Duodenal mucosa (tissue), 2 donors: ENCODE results near the gene SKAP1.
A peak's percentile ranks its signal among the peaks of the same experiment; 100 is the strongest.

Source experiments
- H3K27ac ChIP-seq: one replicate; pipeline ENCODE4 v1.7.0; 2013; ENCODE audit warnings: low read depth, low read length
- H3K27me3 ChIP-seq, 2 donors: one replicate each; pipeline ENCODE4 v1.7.0; 2013; ENCODE audit warnings: low read length in 2 of 2, control low read depth in 1 of 2; ENCODE audit not compliant: insufficient read depth in 2 of 2, control insufficient read depth in 1 of 2
- H3K36me3 ChIP-seq, 2 donors: one replicate each; pipeline ENCODE4 v1.7.0; 2013; ENCODE audit warnings: low read length in 2 of 2, control low read depth in 1 of 2; ENCODE audit not compliant: insufficient read depth in 2 of 2, control insufficient read depth in 1 of 2
- H3K4me1 ChIP-seq, 2 donors: one replicate each; pipeline ENCODE4 v1.7.0; 2013; ENCODE audit warnings: low read length in 2 of 2, control low read depth in 1 of 2; ENCODE audit not compliant: insufficient read depth in 2 of 2, control insufficient read depth in 1 of 2
- H3K4me3 ChIP-seq, 2 donors: one replicate each; pipeline ENCODE4 v1.7.0; 2013; ENCODE audit warnings: low read length in 2 of 2, low read depth in 1 of 2
- H3K9ac ChIP-seq, 2 donors: one replicate each; pipeline ENCODE4 v1.7.0; 2013; ENCODE audit warnings: low read length in 2 of 2, low read depth in 1 of 2
- H3K9me3 ChIP-seq, 2 donors: one replicate each; pipeline ENCODE4 v1.7.0; 2013; ENCODE audit warnings: low read length in 2 of 2, control low read depth in 1 of 2; ENCODE audit not compliant: control insufficient read depth in 1 of 2

Gene SKAP1

GRCh38 chr17:48278760-48279491, 151.1 kb downstream of the SKAP1 start:
- Histone ChIP-seq H3K27ac (no peak overlapping the region), H3K4me1 (peaks cover 0 to 8% of the 10 kb centered on the region in 2 donors), H3K27me3 (peaks cover 0 to 3% of the 10 kb centered on the region in 2 donors), H3K9ac (no peak overlapping the region), H3K4me3 (peak overlapping the region in 1 of 2 donors; percentile 3), H3K9me3 (no peaks in the 10 kb centered on the region), H3K36me3 (no peaks in the 10 kb centered on the region)

GRCh38 chr17:48276776-48277175, 153.2 kb downstream of the SKAP1 start:
- H3K9ac ChIP-seq, result no peak overlapping the region
- H3K36me3 ChIP-seq, result no peaks in the 10 kb centered on the region
- H3K4me3 ChIP-seq, result no peak overlapping the region
- H3K9me3 ChIP-seq, result no peaks in the 10 kb centered on the region
- peaks cover 0 to 3% of the 10 kb centered on the region in 2 donors for H3K27me3 ChIP-seq
- no peak overlapping the region for H3K27ac ChIP-seq
- H3K4me1 ChIP-seq, result peaks cover 0 to 8% of the 10 kb centered on the region in 2 donors

DNA sequence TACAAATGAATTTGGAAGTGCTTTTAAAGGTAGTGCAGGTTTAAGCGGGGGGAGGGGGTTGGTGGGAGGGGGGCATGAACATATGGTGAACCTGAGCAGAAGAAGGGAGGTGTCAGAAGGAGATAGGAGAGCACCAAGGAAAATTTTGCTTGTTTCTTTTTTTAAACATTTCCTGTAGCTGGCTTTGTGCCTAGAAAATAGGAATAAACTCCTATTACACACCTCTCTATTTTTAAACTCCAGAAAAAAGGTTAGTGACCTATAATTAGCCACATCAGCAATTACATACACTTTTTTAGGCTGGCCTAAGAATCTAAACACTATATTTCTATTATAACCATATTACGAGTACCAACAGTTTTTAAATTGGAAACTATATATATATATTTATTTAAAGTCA, 159.1 kb downstream of the SKAP1 start:
- Histone ChIP-seq H3K27me3 (no peaks in the 10 kb centered on the region), H3K9me3 (no peaks in the 10 kb centered on the region), H3K9ac (no peak overlapping the region), H3K36me3 (no peaks in the 10 kb centered on the region), H3K4me1 (no peaks in the 10 kb centered on the region), H3K27ac (no peak overlapping the region), H3K4me3 (no peak overlapping the region)

DNA sequence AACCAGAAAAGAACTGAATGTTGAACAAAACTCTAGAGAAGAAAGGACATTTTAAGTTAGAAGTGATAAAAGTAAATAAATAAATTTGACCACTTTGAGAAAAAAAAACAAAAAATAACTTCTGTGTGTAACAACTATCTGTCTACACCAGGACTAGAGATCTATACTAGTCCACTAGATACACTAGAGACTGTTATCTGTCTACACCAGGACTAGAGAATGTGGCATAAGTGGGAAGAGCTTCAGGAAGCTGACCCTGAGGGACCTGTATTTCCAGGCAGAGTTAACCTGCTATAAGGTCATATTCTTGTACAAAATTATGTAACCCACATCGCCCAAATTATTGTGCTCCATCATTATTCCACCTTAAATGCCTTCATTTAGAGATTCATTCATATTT, 160.8 kb downstream of the SKAP1 start:
- no peaks in the 10 kb centered on the region for H3K36me3 ChIP-seq
- no peak overlapping the region for H3K9ac ChIP-seq
- no peaks in the 10 kb centered on the region for H3K9me3 ChIP-seq
- H3K27ac ChIP-seq, result no peak overlapping the region
- H3K27me3 ChIP-seq, result no peaks in the 10 kb centered on the region
- H3K4me1 ChIP-seq, result peaks cover 9 to 11% of the 10 kb centered on the region in 2 donors
- H3K4me3 ChIP-seq, result no peak overlapping the region

- Histone ChIP-seq H3K9ac (no peak overlapping the region), H3K36me3 (no peaks in the 10 kb centered on the region), H3K4me1 (peaks cover 9 to 20% of the 10 kb centered on the region in 2 donors), H3K4me3 (no peak overlapping the region), H3K9me3 (no peaks in the 10 kb centered on the region), H3K27ac (no peak overlapping the region), H3K27me3 (no peaks in the 10 kb centered on the region)
Measured at GRCh38 chr17:48263731-48264035, 166.3 kb downstream of the SKAP1 start.

GRCh38 chr17:48262982-48263730, 166.9 kb downstream of the SKAP1 start:
- Histone ChIP-seq H3K27me3 (no peaks in the 10 kb centered on the region), H3K27ac (no peak overlapping the region), H3K9me3 (no peaks in the 10 kb centered on the region), H3K36me3 (no peaks in the 10 kb centered on the region), H3K9ac (no peak overlapping the region), H3K4me1 (peaks cover 9 to 20% of the 10 kb centered on the region in 2 donors), H3K4me3 (no peak overlapping the region)

GRCh38 chr17:48261297-48261880, 168.6 kb downstream of the SKAP1 start:
- H3K27ac ChIP-seq, result no peak overlapping the region
- no peaks in the 10 kb centered on the region for H3K9me3 ChIP-seq
- H3K36me3 ChIP-seq, result no peaks in the 10 kb centered on the region
- no peak overlapping the region for H3K4me3 ChIP-seq
- H3K27me3 ChIP-seq, result peaks cover 0 to 11% of the 10 kb centered on the region in 2 donors
- peaks cover 9 to 20% of the 10 kb centered on the region in 2 donors for H3K4me1 ChIP-seq
- H3K9ac ChIP-seq, result no peak overlapping the region

DNA sequence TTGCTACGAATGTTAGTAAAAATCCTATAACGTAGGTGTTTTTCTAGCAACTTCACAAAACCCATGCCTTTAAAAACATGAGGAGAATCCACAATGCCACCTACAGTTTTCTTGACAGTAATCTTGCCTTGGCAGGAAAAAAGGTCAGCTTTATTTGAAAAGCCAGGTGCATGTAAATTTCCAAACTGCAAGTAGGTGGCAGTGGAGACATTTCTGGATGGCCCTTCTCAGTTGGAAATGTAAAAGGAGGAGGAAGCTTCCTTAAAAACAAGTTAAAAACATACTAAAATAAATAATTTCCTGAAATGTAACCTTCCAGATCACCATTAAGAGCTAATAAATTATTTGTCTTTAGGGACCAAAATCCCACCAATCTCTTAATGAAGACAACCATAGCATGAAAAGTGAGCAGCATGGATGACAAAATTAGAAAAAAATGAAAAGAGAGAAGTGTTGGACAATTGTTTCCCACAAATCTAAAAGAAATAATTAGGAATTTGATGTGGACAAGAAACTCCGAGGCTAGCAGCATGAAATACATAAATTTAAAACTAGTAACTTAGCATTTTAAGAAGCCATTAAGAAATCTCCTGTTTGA, 170.2 kb downstream of the SKAP1 start:
- peaks cover 0 to 12% of the 10 kb centered on the region in 2 donors for H3K27me3 ChIP-seq
- H3K4me1 ChIP-seq, result peaks cover 3 to 14% of the 10 kb centered on the region in 2 donors
- H3K36me3 ChIP-seq, result no peaks in the 10 kb centered on the region
- no peaks in the 10 kb centered on the region for H3K9me3 ChIP-seq
- H3K27ac ChIP-seq, result no peak overlapping the region
- H3K9ac ChIP-seq, result no peak overlapping the region
- no peak overlapping the region for H3K4me3 ChIP-seq

- H3K27ac ChIP-seq, result no peak overlapping the region
- H3K27me3 ChIP-seq, result peaks cover 0 to 12% of the 10 kb centered on the region in 2 donors
Measured at GRCh38 chr17:48258331-48258730, 171.7 kb downstream of the SKAP1 start.

DNA sequence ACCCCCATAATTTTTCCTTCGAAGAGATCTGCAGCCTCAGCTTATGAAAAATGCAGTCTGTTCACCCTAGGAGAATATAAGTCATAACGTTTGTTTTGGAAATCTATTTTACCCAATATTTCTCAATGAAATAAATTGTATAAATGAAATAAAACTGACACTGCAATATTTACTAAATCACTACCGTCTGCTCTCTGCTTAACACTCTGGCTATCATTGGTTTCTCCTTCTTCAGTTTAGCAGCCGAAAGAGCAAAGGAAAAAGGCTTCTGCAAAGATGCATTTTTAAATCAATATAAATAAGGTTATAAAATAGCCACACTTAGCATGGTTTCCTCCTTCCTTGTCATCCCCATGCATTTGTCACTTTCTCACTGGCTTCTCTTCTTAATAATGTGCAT, 174.3 kb downstream of the SKAP1 start:
- Histone ChIP-seq H3K4me3 (no peak overlapping the region), H3K9ac (no peak overlapping the region), H3K9me3 (no peaks in the 10 kb centered on the region), H3K27me3 (peaks cover 0 to 23% of the 10 kb centered on the region in 2 donors), H3K36me3 (no peaks in the 10 kb centered on the region), H3K27ac (no peak overlapping the region), H3K4me1 (peaks cover 0 to 9% of the 10 kb centered on the region in 2 donors)

More at GRCh38 chr17:48258331-48258730, 171.7 kb downstream of the SKAP1 start:
- Histone ChIP-seq H3K4me1 (peaks cover 0 to 9% of the 10 kb centered on the region in 2 donors), H3K36me3 (no peaks in the 10 kb centered on the region), H3K9me3 (no peaks in the 10 kb centered on the region), H3K9ac (no peak overlapping the region), H3K4me3 (no peak overlapping the region)
